HCT116 (cell line): ENCODE data around the gene UGT3A2. TPM values are rescaled to one million over a fixed set of nuclear protein-coding genes. Genes with fewer than 3 reads are reported as not detected.

Experiments
- ATAC-seq: fragments of 200-7000 bp; cut with Tn5 transposase; 2 replicates; pipeline ENCODE4 v1.9.1; 2020; ENCODE audit warnings: mild to moderate bottlenecking, moderate library complexity
- BruUV-seq: library from RNA; stranded (reverse); fragments of 400-500 nt; replicated peaks from 2 replicates; lab custom pipeline; 2021; lab: Mats Ljungman, UMichigan
- CTCF ChIA-PET: fragments of 300-600 bp; sonication (Branson Sonifier 250); formaldehyde crosslinking; loops from one replicate; lab custom pipeline; 2021; ENCODE audit warnings: antibody characterized with exemption; lab: Charles Lee
- POLR2A ChIA-PET: fragments of 300-600, 350-600 bp; sonication (Branson Sonifier 250); formaldehyde crosslinking; loops from one replicate; lab custom pipeline; 2021; ENCODE audit warnings: antibody characterized with exemption; lab: Charles Lee
- RAD21 ChIA-PET, 2 experiments: fragments of 300-600 bp; sonication (Branson Sonifier 250); formaldehyde crosslinking; loops; one replicate each; lab custom pipeline; 2023; ENCODE audit warnings: low total read pairs in 2 of 2; ENCODE audit not compliant: uncharacterized antibody in 2 of 2, unreplicated experiment in 2 of 2, low non-redundant PET in 1 of 2; lab: Charles Lee
- DNase-seq: peaks from one replicate; pipeline ENCODE4 v3.0.0-alpha.2; 2010; ENCODE audit warnings: low read depth, low spot score
- H2AFZ ChIP-seq: fragments of 200-600 bp; shearing (Covaris generic), sonication (generic); 2 replicates; pipeline ENCODE4 v1.6.1; 2017; ENCODE audit warnings: low read depth, mixed run types, mixed read lengths, antibody characterized with exemption, low read length; ENCODE audit not compliant: poor library complexity, severe bottlenecking
- H3K27ac ChIP-seq: 2 replicates; pipeline ENCODE4 v1.5.1; 2012; ENCODE audit warnings: low read depth, low read length
- H3K27me3 ChIP-seq: fragments of 200-600 bp; sonication (generic); 2 replicates; pipeline ENCODE4 v1.6.1; 2016; ENCODE audit warnings: mixed run types, low read length, mixed read lengths; ENCODE audit not compliant: insufficient read depth
- H3K36me3 ChIP-seq, 2 experiments: fragments of 200-500 bp in 1 of 2; fragments of 200-600 bp in 1 of 2; sonication (Bioruptor generic) in 1 of 2; sonication (generic) in 1 of 2; 2 replicates each; pipeline versions ENCODE4 v1.5.1 to v1.6.1; 2014 to 2016; ENCODE audit warnings: low read length in 2 of 2, inconsistent platforms in 1 of 2, mixed read lengths in 1 of 2, mixed run types in 1 of 2; ENCODE audit not compliant: insufficient read depth in 2 of 2, control insufficient read depth in 1 of 2
- H3K4me1 ChIP-seq, 2 experiments: fragments of 200-600 bp in 1 of 2; sonication (generic) in 1 of 2; 2 replicates each; pipeline versions ENCODE4 v1.5.1 to v1.6.1; 2012 to 2017; ENCODE audit warnings: low read length in 2 of 2, inconsistent platforms in 1 of 2, mild to moderate bottlenecking in 1 of 2, mixed read lengths in 1 of 2, mixed run types in 1 of 2, moderate library complexity in 1 of 2; ENCODE audit not compliant: insufficient read depth in 2 of 2, control insufficient read depth in 1 of 2
- H3K4me2 ChIP-seq: fragments of 200-600 bp; sonication (generic); 2 replicates; pipeline ENCODE4 v1.6.1; 2017; ENCODE audit warnings: mixed run types, low read length, mixed read lengths
- H3K4me3 ChIP-seq, 2 experiments: fragments of 200-600 bp in 1 of 2; sonication (generic) in 1 of 2; replicated peaks in 1 of 2; 2 replicates each; pipeline ENCODE4 v1.5.1; 2011 to 2016; ENCODE audit warnings: low read length in 2 of 2, control low read depth in 1 of 2, low read depth in 1 of 2, mild to moderate bottlenecking in 1 of 2, mixed read lengths in 1 of 2, mixed run types in 1 of 2
- H3K79me2 ChIP-seq: fragments of 200-600 bp; sonication (generic); 2 replicates; pipeline ENCODE4 v1.6.1; 2017; ENCODE audit warnings: mild to moderate bottlenecking, mixed run types, low read length, moderate library complexity, mixed read lengths; ENCODE audit not compliant: insufficient read depth
- H3K9ac ChIP-seq: fragments of 200-600 bp; sonication (generic); 2 replicates; pipeline ENCODE4 v1.6.1; 2016; ENCODE audit warnings: low read length, mixed read lengths
- H3K9me2 ChIP-seq: fragments of 200-600 bp; sonication (generic), shearing (Covaris generic); 2 replicates; pipeline ENCODE4 v1.6.1; 2017; ENCODE audit warnings: mixed run types, mild to moderate bottlenecking, moderate library complexity; ENCODE audit not compliant: insufficient read depth
- H3K9me3 ChIP-seq, 2 experiments: fragments of 200-500 bp in 1 of 2; fragments of 200-600 bp in 1 of 2; sonication (Bioruptor generic) in 1 of 2; sonication (generic) in 1 of 2; 2 replicates each; pipeline ENCODE4 v1.6.1; 2014 to 2017; ENCODE audit warnings: low read length in 2 of 2, mixed read lengths in 2 of 2, inconsistent platforms in 1 of 2, low read depth in 1 of 2, mild to moderate bottlenecking in 1 of 2, mixed run types in 1 of 2, moderate library complexity in 1 of 2; ENCODE audit not compliant: control insufficient read depth in 1 of 2, insufficient read depth in 1 of 2
- H4K20me1 ChIP-seq: fragments of 200-600 bp; sonication (generic), shearing (Covaris generic); 2 replicates; pipeline ENCODE4 v1.6.1; 2017; ENCODE audit warnings: mixed run types, mild to moderate bottlenecking, moderate library complexity; ENCODE audit not compliant: insufficient read depth
- ATF3 ChIP-seq: IDR thresholded peaks from 2 replicates; pipeline ENCODE4 v1.6.1; 2012
- CBX3 ChIP-seq: IDR thresholded peaks from 2 replicates; pipeline ENCODE4 v1.6.1; 2012; ENCODE audit warnings: low read depth
- CEBPB ChIP-seq: IDR thresholded peaks from 2 replicates; pipeline ENCODE4 v1.6.1; 2012; ENCODE audit warnings: low read depth
- CTCF ChIP-seq, 3 experiments: fragments of 200-600 bp in 1 of 3; sonication (generic) in 1 of 3; IDR thresholded peaks in 2 of 3; conservative IDR thresholded peaks in 1 of 3; 2 replicates each; pipeline ENCODE4 v1.5.1; 2012 to 2017; ENCODE audit warnings: low read depth in 2 of 3, low read length in 2 of 3, antibody characterized with exemption in 1 of 3, borderline replicate concordance in 1 of 3, control low read depth in 1 of 3, mild to moderate bottlenecking in 1 of 3, mixed read lengths in 1 of 3, mixed run types in 1 of 3, moderate library complexity in 1 of 3; ENCODE audit not compliant: insufficient read depth in 1 of 3
- ELF1 ChIP-seq: IDR thresholded peaks from 2 replicates; pipeline ENCODE4 v1.6.1; 2012; ENCODE audit warnings: low read depth, borderline replicate concordance
- JUND ChIP-seq: IDR thresholded peaks from 2 replicates; pipeline ENCODE4 v1.6.1; 2012
- POLR2A ChIP-seq: IDR thresholded peaks from 2 replicates; pipeline ENCODE4 v1.7.0; 2011; ENCODE audit warnings: borderline replicate concordance; ENCODE audit not compliant: insufficient read depth, insufficient read length; ENCODE audit errors: extremely low read depth
- POLR2AphosphoS5 ChIP-seq: IDR thresholded peaks from 2 replicates; pipeline ENCODE4 v1.6.1; 2011; ENCODE audit warnings: mild to moderate bottlenecking, low read depth, low read length, moderate library complexity
- RAD21 ChIP-seq: IDR thresholded peaks from 2 replicates; pipeline ENCODE4 v1.6.1; 2012; ENCODE audit warnings: low read depth, mild to moderate bottlenecking
- REST ChIP-seq: IDR thresholded peaks from 2 replicates; pipeline ENCODE4 v1.6.1; 2012; ENCODE audit warnings: low read depth
- SP1 ChIP-seq: IDR thresholded peaks from 2 replicates; pipeline ENCODE4 v1.6.1; 2012; ENCODE audit warnings: low read depth
- SRF ChIP-seq: IDR thresholded peaks from 2 replicates; pipeline ENCODE4 v1.6.1; 2012; ENCODE audit warnings: low read depth
- TCF7L2 ChIP-seq: IDR thresholded peaks from 2 replicates; pipeline ENCODE4 v1.7.0; 2011; ENCODE audit warnings: borderline replicate concordance, inconsistent platforms; ENCODE audit not compliant: insufficient read depth, insufficient read length; ENCODE audit errors: extremely low read depth
- YY1 ChIP-seq: IDR thresholded peaks from 2 replicates; pipeline ENCODE4 v1.6.1; 2011; ENCODE audit warnings: low read length, low read depth, moderate library complexity, mild to moderate bottlenecking; ENCODE audit not compliant: insufficient replicate concordance; ENCODE audit errors: extremely low read depth
- ZBTB33 ChIP-seq: IDR thresholded peaks from 2 replicates; pipeline ENCODE4 v1.6.1; 2011; ENCODE audit warnings: mild to moderate bottlenecking, low read length, moderate library complexity; ENCODE audit not compliant: insufficient replicate concordance; ENCODE audit errors: extremely low read depth
- intact Hi-C: fragments of 100-400 bp; cut with micrococcal nuclease; formaldehyde crosslinking; loops from 2 replicates; pipeline ENCODE4 v1.10.0; 2022
- total RNA-seq: library from RNA; stranded (reverse); gene quantifications from one replicate; pipeline ENCODE4 v1.2.1, GENCODE V29; 2021; ENCODE audit not compliant: unreplicated experiment

UGT3A2 gene
- total RNA-seq, 1 experiment from 2014 or later: not detected

- TF ChIP-seq REST (no peak), ATF3 (no peak), SRF (no peak), POLR2A (no peak), SP1 (no peak), YY1 (no peak), TCF7L2 (no peak), CEBPB (no peak), CBX3 (no peak), CTCF (IDR thresholded peaks at IDR 0.05 in 2 of 3, conservative IDR thresholded peaks at IDR 0.05 in 1 of 3; ENCODE audit: borderline replicate concordance in 1 of 3, insufficient read depth in 1 of 3, low read depth in 2 of 3, low read length in 2 of 3) (no peak), RAD21 (no peak), ELF1 (no peak), POLR2AphosphoS5 (no peak), JUND (no peak), ZBTB33 (no peak)
- no peaks in the 10 kb centered on the region for H3K79me2 ChIP-seq
- intact Hi-C loops: no loop called here
- H3K9me2 ChIP-seq: no peaks in the 10 kb centered on the region
- no peaks in the 10 kb centered on the region for H3K9me3 ChIP-seq
- DNase-seq (no peak), ATAC-seq (no peak)
- ChIA-PET RAD21 (no interaction called here), CTCF (no interaction called here), POLR2A (no interaction called here)
- no peaks in the 10 kb centered on the region for H4K20me1 ChIP-seq
- no peaks in the 10 kb centered on the region for H3K27me3 ChIP-seq
- H3K9ac ChIP-seq: no peak overlapping the region
- H3K4me2 ChIP-seq: no peak overlapping the region
- H3K4me3 ChIP-seq: no peak overlapping the region
- BruUV-seq: no TSS peak
- H2AFZ ChIP-seq: no peak overlapping the region
- no peaks in the 10 kb centered on the region for H3K4me1 ChIP-seq
- H3K36me3 ChIP-seq: no peaks in the 10 kb centered on the region
- H3K27ac ChIP-seq: no peak overlapping the region
These were observed 39.8 kb downstream of the UGT3A2 start for GRCh38 chr5:36026706-36027465.
